Transverse colon (tissue), 4 donors: ENCODE data around the gene DLST. TPM values are rescaled to one million over a fixed set of nuclear protein-coding genes. Genes with fewer than 3 reads are reported as not detected.

Experiments used
- DNase-seq: peaks from one replicate; pipeline ENCODE4 v3.0.0-alpha.2; 2019
- H3K27ac ChIP-seq, 4 donors: fragments of 200-600 bp; sonication (generic); 2 replicates each; pipeline ENCODE4 v1.5.1; 2016 to 2018; ENCODE audit warnings: inconsistent platforms in 4 of 4
- H3K27me3 ChIP-seq: fragments of 200-600 bp; sonication (generic); 2 replicates; pipeline ENCODE4 v1.5.1; 2017; ENCODE audit warnings: inconsistent platforms
- H3K36me3 ChIP-seq, 4 donors: fragments of 200-600 bp; sonication (generic); 2 replicates each; pipeline ENCODE4 v1.5.1; 2017 to 2019; ENCODE audit warnings: inconsistent platforms in 4 of 4
- H3K4me1 ChIP-seq, 4 donors: fragments of 200-600 bp; sonication (generic); 2 replicates each; pipeline ENCODE4 v1.5.1; 2017 to 2020; ENCODE audit warnings: inconsistent platforms in 4 of 4
- H3K4me3 ChIP-seq, 4 donors: fragments of 200-600 bp; sonication (generic); 1 replicate in 1 of 4; 2 replicates in 3 of 4; pipeline versions ENCODE4 v1.5.1 to v1.6.1; 2017 to 2019; ENCODE audit warnings: inconsistent platforms in 4 of 4
- H3K9me3 ChIP-seq, 2 donors: fragments of 200-600 bp; sonication (generic); 2 replicates each; pipeline ENCODE4 v1.5.1; 2017 to 2019; ENCODE audit warnings: inconsistent platforms in 2 of 2
- CTCF ChIP-seq, 5 experiments: fragments of 200-600 bp in 3 of 5; fragments of 450-650 bp in 2 of 5; sonication (generic) in 3 of 5; IDR thresholded peaks; 1 replicate in 2 of 5; 2 replicates in 3 of 5; pipeline ENCODE4 v1.5.1; 2016 to 2017; ENCODE audit warnings: antibody characterized with exemption in 5 of 5, inconsistent platforms in 3 of 5, mild to moderate bottlenecking in 2 of 5, moderate library complexity in 1 of 5
- EP300 ChIP-seq: sonication (generic); formaldehyde crosslinking; IDR thresholded peaks from one replicate; pipeline ENCODE4 v1.6.1; 2017; ENCODE audit warnings: antibody characterized with exemption, low read depth
- POLR2A ChIP-seq: fragments of 450-650 bp; IDR thresholded peaks from one replicate; pipeline ENCODE4 v1.6.1; 2016; ENCODE audit warnings: antibody characterized with exemption, mild to moderate bottlenecking, moderate library complexity
- POLR2AphosphoS5 ChIP-seq, 3 donors: sonication (generic); formaldehyde crosslinking; IDR thresholded peaks; one replicate each; pipeline ENCODE4 v1.6.1; 2016; ENCODE audit warnings: antibody characterized with exemption in 3 of 3
- WGBS, 2 donors: methylation state at CpG; one replicate each; pipeline ENCODE4 v1.1.5; 2018; ENCODE audit warnings: low coverage in 1 of 2; 5-methylcytosine and 5-hydroxymethylcytosine counted together
- in situ Hi-C, 4 donors: fragments of 200-750 bp; cut with MboI; loops; one replicate each; pipeline versions ENCODE4 v1.15.0 to v1.15.1; 2017; ENCODE audit warnings: low sequenced_read_pairs in 3 of 4, low pct_ligation_motif_present in 1 of 4, low pct_unique_long_range_greater_than_20kb in 1 of 4
- intact Hi-C: fragments of 100-400 bp; cut with DNase I; formaldehyde crosslinking; loops from one replicate; pipeline ENCODE4 v1.15.1; 2023; ENCODE audit warnings: low total_unique reads
- total RNA-seq, 4 donors: library from RNA; depleted of rRNA; stranded (reverse); fragments of >200 nt; gene quantifications; one replicate each; pipeline ENCODE4 v1.1.0, GENCODE V29; 2016

The DLST gene
- total RNA-seq, 4 donors from 2014 or later, result 65.1 to 135 (median 103) TPM

GRCh38 chr14:74879427-74880182, 2.1 kb upstream of the DLST start:
- Histone ChIP-seq H3K36me3 (peaks cover 0 to under 1% (median 0%) of the 10 kb centered on the region in 4 donors), H3K27me3 (no peaks in the 10 kb centered on the region), H3K4me1 (peaks cover 16 to 30% (median 23%) of the 10 kb centered on the region in 4 donors), H3K9me3 (no peaks in the 10 kb centered on the region), H3K4me3 (no peak overlapping the region), H3K27ac (no peak overlapping the region)
- 53 to 57% methylated on average over 2 to 3 of the region's 3 CpGs for WGBS, 2 donors
- in situ Hi-C loops, result no loop called here
- DNase-seq, result no peak
- TF ChIP-seq POLR2A, result no peak
- no peak for TF ChIP-seq POLR2AphosphoS5 (IDR thresholded peaks at IDR 0.05)
- TF ChIP-seq EP300, result no peak
- no peak for TF ChIP-seq CTCF (IDR thresholded peaks at IDR 0.05)
- intact Hi-C loops, result no loop called here

- Histone ChIP-seq H3K9me3 (no peaks in the 10 kb centered on the region), H3K27ac (peak overlapping the region; percentile 95 to 97 (median 97)), H3K4me1 (peaks cover 21 to 51% (median 43%) of the 10 kb centered on the region in 4 donors), H3K27me3 (no peaks in the 10 kb centered on the region), H3K36me3 (peaks cover 0 to 12% (median 0%) of the 10 kb centered on the region in 4 donors), H3K4me3 (peak overlapping the region; percentile 74 to 99 (median 86))
- intact Hi-C loops, result no loop called here
- WGBS, 2 donors, result 1 to 3% methylated on average over 5 to 41 of the region's 49 CpGs
- no peak for TF ChIP-seq POLR2AphosphoS5 (IDR thresholded peaks at IDR 0.05)
- no peak for TF ChIP-seq POLR2A
- TF ChIP-seq CTCF (IDR thresholded peaks at IDR 0.05), result peak in 1 of 5 experiments; percentile 16
- in situ Hi-C loops, result no loop called here
- DNase-seq, result peak; percentile 65
These were observed 596 bp downstream of the DLST start for GRCh38 chr14:74882103-74882920.

GRCh38 chr14:74886001-74886400, 4.3 kb downstream of the DLST start:
- no peaks in the 10 kb centered on the region for H3K27me3 ChIP-seq
- no peak overlapping the region for H3K4me3 ChIP-seq
- in situ Hi-C loops (no loop called here), intact Hi-C loops (no loop called here)
- H3K4me1 ChIP-seq, result peaks cover 19 to 64% (median 55%) of the 10 kb centered on the region in 4 donors
- DNase-seq, result no peak
- H3K36me3 ChIP-seq, result peaks cover 0 to 28% (median 8%) of the 10 kb centered on the region in 4 donors
- WGBS, 2 donors, result 82 to 85% methylated on average over 2 to 3 of the region's 3 CpGs
- TF ChIP-seq POLR2AphosphoS5 (IDR thresholded peaks at IDR 0.05) (peak in 2 of 3 donors; percentile 14 to 59), EP300 (no peak)
- peak overlapping the region; percentile 30 to 61 (median 37) for H3K27ac ChIP-seq
- H3K9me3 ChIP-seq, result no peaks in the 10 kb centered on the region

- Histone ChIP-seq H3K4me1 (peaks cover 16 to 65% (median 43%) of the 10 kb centered on the region in 4 donors), H3K27ac (peak overlapping the region; percentile 0 to 50 (median 26)), H3K4me3 (no peak overlapping the region), H3K36me3 (peaks cover 0 to 53% (median 17%) of the 10 kb centered on the region in 4 donors), H3K9me3 (no peaks in the 10 kb centered on the region), H3K27me3 (no peaks in the 10 kb centered on the region)
- TF ChIP-seq POLR2A, result no peak
- TF ChIP-seq EP300, result no peak
- no peak for TF ChIP-seq CTCF (IDR thresholded peaks at IDR 0.05)
- TF ChIP-seq POLR2AphosphoS5 (IDR thresholded peaks at IDR 0.05), result no peak
- in situ Hi-C loops, result no loop called here
- intact Hi-C loops, result no loop called here
- DNase-seq, result no peak
- WGBS, 2 donors, result 54 to 56% methylated on average over 10 to 12 of the region's 12 CpGs
These were observed 6.7 kb downstream of the DLST start for GRCh38 chr14:74888164-74889158.
